Fibroblast of skin of scalp (primary cell): Measurements from ENCODE around the gene ADGRB3.
"Not testable (repeated sequence)": the region's sequence is repeated elsewhere in the genome, so short reads cannot be mapped to it uniquely, and the experiment has no call there.

Experiments used
- DNase-seq: peaks from one replicate; pipeline ENCODE4 v3.0.0-alpha.2; 2013

ADGRB3 gene

GRCh38 chr6:69276204-69276603 lies 641.1 kb downstream of the ADGRB3 start:
- no peak for DNase-seq

- DNase-seq = peak; percentile 15
Observed at GRCh38 chr6:69279805-69280204, 644.7 kb downstream of the ADGRB3 start.

GRCh38 chr6:69280858-69281257 lies 645.8 kb downstream of the ADGRB3 start:
- no peak for DNase-seq

- DNase-seq = no peak
Observed at GRCh38 chr6:69284176-69284730, 649.2 kb downstream of the ADGRB3 start.

GRCh38 chr6:69285054-69285453 lies 650.0 kb downstream of the ADGRB3 start:
- no peak for DNase-seq

- no peak for DNase-seq
Observed at GRCh38 chr6:69286331-69286730, 651.2 kb downstream of the ADGRB3 start.

- DNase-seq = not testable (repeated sequence)
Observed at GRCh38 chr6:69288198-69288597, 653.1 kb downstream of the ADGRB3 start.

GRCh38 chr6:69289689-69290495 lies 654.8 kb downstream of the ADGRB3 start:
- DNase-seq = no peak

GRCh38 chr6:69293471-69293870 lies 658.4 kb downstream of the ADGRB3 start:
- no peak for DNase-seq

- DNase-seq = no peak
Observed at GRCh38 chr6:69294407-69294806, 659.3 kb downstream of the ADGRB3 start.

GRCh38 chr6:69294862-69295261 lies 659.8 kb downstream of the ADGRB3 start:
- no peak for DNase-seq

- no peak for DNase-seq
Observed at GRCh38 chr6:69303382-69303781, 668.3 kb downstream of the ADGRB3 start.

GRCh38 chr6:69305456-69305855 lies 670.4 kb downstream of the ADGRB3 start:
- DNase-seq = no peak

GRCh38 chr6:69308584-69308983 lies 673.5 kb downstream of the ADGRB3 start:
- no peak for DNase-seq

GRCh38 chr6:69311888-69312287 lies 676.8 kb downstream of the ADGRB3 start:
- DNase-seq = no peak

- no peak for DNase-seq
Observed at GRCh38 chr6:69314001-69314400, 678.9 kb downstream of the ADGRB3 start.

GRCh38 chr6:69314531-69314930 lies 679.4 kb downstream of the ADGRB3 start:
- no peak for DNase-seq

GRCh38 chr6:69331886-69332285 lies 696.8 kb downstream of the ADGRB3 start:
- no peak for DNase-seq

GRCh38 chr6:69337311-69337710 lies 702.2 kb downstream of the ADGRB3 start:
- no peak for DNase-seq

- DNase-seq = no peak
Observed at GRCh38 chr6:69338431-69339162, 703.5 kb downstream of the ADGRB3 start.

GRCh38 chr6:69339163-69339550 lies 704.1 kb downstream of the ADGRB3 start:
- no peak for DNase-seq

- no peak for DNase-seq
Observed at GRCh38 chr6:69340196-69340595, 705.1 kb downstream of the ADGRB3 start.

- no peak for DNase-seq
Observed at GRCh38 chr6:69343851-69344250, 708.8 kb downstream of the ADGRB3 start.

GRCh38 chr6:69349771-69350170 lies 714.7 kb downstream of the ADGRB3 start:
- no peak for DNase-seq
